Vagina (tissue), 2 donors: Measurements from ENCODE around the gene ARSI.

Experiments
- CTCF ChIP-seq, 3 experiments: fragments of 450-650 bp in 2 of 3; fragments of 200-600 bp in 1 of 3; sonication (generic) in 1 of 3; IDR thresholded peaks; one replicate each; pipeline ENCODE4 v1.5.1; 2017 to 2019; ENCODE audit warnings: antibody characterized with exemption in 3 of 3, mild to moderate bottlenecking in 2 of 3, moderate library complexity in 2 of 3
- POLR2A ChIP-seq, 2 donors: fragments of 450-650 bp; IDR thresholded peaks; one replicate each; pipeline ENCODE4 v1.6.1; 2017; ENCODE audit warnings: antibody characterized with exemption in 2 of 2, mild to moderate bottlenecking in 2 of 2, moderate library complexity in 2 of 2

- TF ChIP-seq CTCF (IDR thresholded peaks at IDR 0.05): no peak
- TF ChIP-seq POLR2A (IDR thresholded peaks at IDR 0.05): no peak
These were observed 7.2 kb upstream of the ARSI start for GRCh38 chr5:150309886-150310239.
